ENCODE data around the gene FTL. TPM values are rescaled to one million over a fixed set of nuclear protein-coding genes. Genes with fewer than 3 reads are reported as not detected.

Gene FTL
- total and polyA plus RNA-seq, 2 donors (not counting 3 experiments of a cell fraction or from before 2014, with no cell fraction given): 1,937 to 2,748 TPM

- no peak overlapping the region for H3K4me3 ChIP-seq (replicated peaks in 1 of 3; ENCODE audit: insufficient read depth in 1 of 3, low read depth in 1 of 3, low read length in 3 of 3)
- H3K9ac ChIP-seq (replicated peaks; ENCODE audit: extremely low read depth, insufficient read depth, low read length): no peak overlapping the region
- no peaks in the 10 kb centered on the region for H3K27me3 ChIP-seq (ENCODE audit: control insufficient read depth in 2 of 2, insufficient read depth in 2 of 2, low read length in 2 of 2)
- no peak for FAIRE-seq
- POLR2A ChIA-PET: no interaction called here
- no peak overlapping the region for H3K4me2 ChIP-seq (ENCODE audit: insufficient read depth, low read length)
- no peaks in the 10 kb centered on the region for H4K20me1 ChIP-seq (replicated peaks; ENCODE audit: control insufficient read depth, extremely low read depth, insufficient read depth, low read length)
- H3K9me1 ChIP-seq (replicated peaks; ENCODE audit: control insufficient read depth, extremely low read depth, insufficient read depth, low read length): no peaks in the 10 kb centered on the region
- TF ChIP-seq JUN (IDR thresholded peaks at IDR 0.05; ENCODE audit: borderline replicate concordance, insufficient read depth, insufficient read length, low read depth): no peak
- TF ChIP-seq FOS (IDR thresholded peaks at IDR 0.05; ENCODE audit: borderline replicate concordance, insufficient read depth, low read length): no peak
- no peak for TF ChIP-seq MYC (IDR thresholded peaks at IDR 0.05; ENCODE audit: low read depth, low read length)
- TF ChIP-seq POLR2AphosphoS5 (IDR thresholded peaks at IDR 0.05; ENCODE audit: insufficient read depth, low read depth, low read length): no peak
- no peak for TF ChIP-seq CTCF (IDR thresholded peaks at IDR 0.05; ENCODE audit: extremely low read depth in 1 of 2, insufficient read depth in 1 of 2, low read depth in 1 of 2, low read length in 2 of 2)
- TF ChIP-seq POLR2A (IDR thresholded peaks at IDR 0.05; ENCODE audit: low read depth, low read length): no peak
- no peak for TF ChIP-seq GATA2 (IDR thresholded peaks at IDR 0.05; ENCODE audit: insufficient read depth, insufficient read length, low read depth, low read length)
- TF ChIP-seq MAX (IDR thresholded peaks at IDR 0.05; ENCODE audit: insufficient read depth, insufficient read length): no peak
- TF ChIP-seq EZH2 (IDR thresholded peaks at IDR 0.05; ENCODE audit: borderline replicate concordance, low read depth, low read length, severe bottlenecking): no peak
- intact Hi-C loops (cut with micrococcal nuclease) (loop anchor here (10.0 kb wide), 2 partner anchors 165 to 355 kb away; partner anchors contain the start of genes DBP, HRC and TRPM4), dilution Hi-C loops (cut with MboI; ENCODE audit: extremely low pct_ligation_motif_present, low sequenced_read_pairs) (no loop called here)
- H2AFZ ChIP-seq (ENCODE audit: low read depth, low read length): no peak overlapping the region
- no peak overlapping the region for H3K27ac ChIP-seq (ENCODE audit: insufficient read depth, low read depth, low read length)
- no peak for DNase-seq (ENCODE audit: low read depth, low spot score)
- peaks cover 14% of the 10 kb centered on the region for H3K4me1 ChIP-seq (ENCODE audit: control insufficient read depth, extremely low read depth, insufficient read depth, low read length)
- no TSS peak for BruUV-seq (replicated peaks)
- peaks cover 35% of the 10 kb centered on the region for H3K79me2 ChIP-seq (ENCODE audit: control insufficient read depth, insufficient read depth, low read length)
- CTCF ChIA-PET: no interaction called here
- H3K9me3 ChIP-seq (replicated peaks; ENCODE audit: control insufficient read depth, insufficient read depth, low read length): no peaks in the 10 kb centered on the region
- H3K36me3 ChIP-seq (ENCODE audit: control insufficient read depth in 2 of 2, extremely low read depth in 1 of 2, insufficient read depth in 2 of 2, low read length in 2 of 2): peaks cover 0 to 9% of the 10 kb centered on the region in 2 experiments
Observed at GRCh38 chr19:48989701-48990291, 24.7 kb downstream of the FTL start.
